GM12872 (cell line): ENCODE results near the gene CPLX3.

ENCODE experiments used
- TF ChIP-seq, protein P1 (sequence below): IDR thresholded peaks from 3 replicates; pipeline ENCODE4 v1.5.1; 2011; ENCODE audit warnings: low read depth, mild to moderate bottlenecking, low read length, moderate library complexity; ENCODE audit not compliant: insufficient read depth

The CPLX3 gene

DNA sequence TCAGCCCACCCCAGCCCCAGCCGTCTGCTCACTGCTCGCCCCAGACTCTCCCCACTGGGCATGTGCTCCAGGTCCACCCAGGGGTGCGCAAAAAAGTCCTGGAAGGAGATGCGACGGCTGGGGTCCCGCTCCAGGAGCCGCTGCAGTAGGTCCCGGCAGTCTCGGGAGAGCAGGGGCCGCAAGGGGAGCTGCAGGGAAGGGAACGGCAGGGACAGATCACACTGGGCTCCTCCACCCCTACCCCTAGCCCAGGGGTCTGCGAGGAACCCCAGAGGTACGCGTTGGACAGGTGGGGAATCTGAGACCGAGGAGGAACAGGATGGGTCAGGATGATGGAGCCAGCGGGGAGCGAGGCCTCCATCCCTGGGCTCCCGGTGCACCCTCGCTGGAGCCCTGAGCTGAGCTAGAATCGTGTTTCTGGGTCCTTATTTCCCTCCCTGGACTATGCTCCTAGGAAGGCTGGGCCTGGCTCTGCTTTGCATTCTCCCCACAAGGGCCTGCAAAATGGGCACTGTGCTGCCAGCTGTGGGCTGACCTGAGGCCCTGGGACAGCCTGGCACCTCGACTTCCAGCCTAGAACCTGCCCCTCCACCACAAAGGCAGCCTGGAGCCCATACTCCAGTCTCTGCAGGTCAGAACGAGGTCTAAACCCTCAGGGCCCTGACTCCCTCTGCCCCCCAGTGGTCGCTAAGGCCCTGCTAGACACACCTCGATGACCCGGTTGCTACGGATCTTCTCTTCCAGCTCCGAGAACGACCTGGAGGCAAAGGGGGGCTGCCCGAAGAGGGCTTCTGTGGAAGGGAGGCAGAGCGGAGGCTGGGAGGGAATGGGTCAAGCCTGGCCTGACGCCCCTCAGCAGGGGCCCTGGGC is 13.3 kb downstream of the CPLX3 start:
- TF ChIP-seq, protein P1, sequence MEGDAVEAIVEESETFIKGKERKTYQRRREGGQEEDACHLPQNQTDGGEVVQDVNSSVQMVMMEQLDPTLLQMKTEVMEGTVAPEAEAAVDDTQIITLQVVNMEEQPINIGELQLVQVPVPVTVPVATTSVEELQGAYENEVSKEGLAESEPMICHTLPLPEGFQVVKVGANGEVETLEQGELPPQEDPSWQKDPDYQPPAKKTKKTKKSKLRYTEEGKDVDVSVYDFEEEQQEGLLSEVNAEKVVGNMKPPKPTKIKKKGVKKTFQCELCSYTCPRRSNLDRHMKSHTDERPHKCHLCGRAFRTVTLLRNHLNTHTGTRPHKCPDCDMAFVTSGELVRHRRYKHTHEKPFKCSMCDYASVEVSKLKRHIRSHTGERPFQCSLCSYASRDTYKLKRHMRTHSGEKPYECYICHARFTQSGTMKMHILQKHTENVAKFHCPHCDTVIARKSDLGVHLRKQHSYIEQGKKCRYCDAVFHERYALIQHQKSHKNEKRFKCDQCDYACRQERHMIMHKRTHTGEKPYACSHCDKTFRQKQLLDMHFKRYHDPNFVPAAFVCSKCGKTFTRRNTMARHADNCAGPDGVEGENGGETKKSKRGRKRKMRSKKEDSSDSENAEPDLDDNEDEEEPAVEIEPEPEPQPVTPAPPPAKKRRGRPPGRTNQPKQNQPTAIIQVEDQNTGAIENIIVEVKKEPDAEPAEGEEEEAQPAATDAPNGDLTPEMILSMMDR: peak; percentile 42

DNA sequence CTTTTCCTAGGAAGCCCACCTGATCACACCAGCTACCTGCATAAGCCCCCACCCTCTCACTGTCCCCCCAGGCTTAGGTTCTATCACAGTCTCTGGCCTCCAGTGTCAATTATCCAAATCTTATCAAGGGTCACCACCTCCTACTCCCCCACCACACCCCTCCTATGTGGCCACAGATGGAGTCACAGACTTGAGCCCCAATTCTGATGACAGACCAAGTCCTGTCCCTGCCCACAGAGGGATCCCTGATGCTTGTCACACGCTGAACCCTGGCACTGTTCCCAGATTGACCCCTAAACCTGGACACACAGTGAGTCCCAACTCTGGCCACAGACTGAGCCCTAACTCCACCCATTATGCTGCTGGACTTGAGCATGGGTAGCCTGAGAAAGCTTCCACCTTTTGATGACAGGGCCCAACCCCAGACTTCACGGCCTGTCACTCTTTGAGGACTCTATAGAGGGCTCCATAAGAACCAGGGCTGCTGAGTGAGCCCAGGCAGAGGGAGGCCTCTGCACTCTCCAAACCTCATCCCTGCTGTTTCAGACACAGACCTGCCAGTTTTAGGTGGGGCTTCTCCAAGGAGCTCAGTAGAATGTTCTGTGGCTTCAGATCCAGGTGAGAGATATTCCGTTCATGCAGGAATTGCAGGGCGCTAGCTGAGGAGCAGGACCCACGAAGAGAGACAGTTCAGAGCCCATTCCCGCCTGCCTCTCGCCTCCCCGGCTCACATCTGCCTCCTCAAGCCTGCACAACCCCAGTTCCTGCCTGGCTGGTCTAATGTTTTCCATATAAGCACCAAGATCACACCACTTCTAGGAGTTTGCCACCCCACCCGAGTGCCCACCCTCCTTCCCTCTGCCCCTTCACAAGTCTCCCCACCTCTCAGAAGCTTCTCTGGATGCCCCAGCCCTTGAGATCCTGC is 14.7 kb downstream of the CPLX3 start:
- TF ChIP-seq, protein P1: no peak

DNA sequence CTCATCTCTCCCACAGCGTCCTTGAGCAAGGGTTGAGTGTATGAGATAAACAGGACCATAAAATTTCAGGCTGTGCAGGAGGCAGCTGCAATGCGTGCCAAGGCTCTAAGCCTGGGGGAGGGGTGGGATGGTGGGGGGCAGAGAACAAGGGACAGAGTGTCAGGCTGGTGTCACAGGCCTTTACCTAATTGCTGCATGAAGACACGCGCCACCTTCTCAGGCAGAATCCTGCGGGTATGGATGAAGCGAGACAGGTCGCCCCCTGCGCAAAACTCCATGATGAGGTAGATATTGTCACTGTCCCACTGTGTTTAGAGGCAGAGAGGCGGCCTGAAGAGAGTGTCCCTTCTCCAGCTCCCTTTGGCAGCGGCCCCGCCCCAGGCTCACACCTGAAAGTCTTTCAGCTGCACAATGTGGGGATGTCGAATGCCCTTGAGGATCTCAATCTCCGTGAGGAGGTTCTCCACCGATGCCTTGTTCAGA is 15.5 kb downstream of the CPLX3 start:
- TF ChIP-seq, protein P1: no peak

DNA sequence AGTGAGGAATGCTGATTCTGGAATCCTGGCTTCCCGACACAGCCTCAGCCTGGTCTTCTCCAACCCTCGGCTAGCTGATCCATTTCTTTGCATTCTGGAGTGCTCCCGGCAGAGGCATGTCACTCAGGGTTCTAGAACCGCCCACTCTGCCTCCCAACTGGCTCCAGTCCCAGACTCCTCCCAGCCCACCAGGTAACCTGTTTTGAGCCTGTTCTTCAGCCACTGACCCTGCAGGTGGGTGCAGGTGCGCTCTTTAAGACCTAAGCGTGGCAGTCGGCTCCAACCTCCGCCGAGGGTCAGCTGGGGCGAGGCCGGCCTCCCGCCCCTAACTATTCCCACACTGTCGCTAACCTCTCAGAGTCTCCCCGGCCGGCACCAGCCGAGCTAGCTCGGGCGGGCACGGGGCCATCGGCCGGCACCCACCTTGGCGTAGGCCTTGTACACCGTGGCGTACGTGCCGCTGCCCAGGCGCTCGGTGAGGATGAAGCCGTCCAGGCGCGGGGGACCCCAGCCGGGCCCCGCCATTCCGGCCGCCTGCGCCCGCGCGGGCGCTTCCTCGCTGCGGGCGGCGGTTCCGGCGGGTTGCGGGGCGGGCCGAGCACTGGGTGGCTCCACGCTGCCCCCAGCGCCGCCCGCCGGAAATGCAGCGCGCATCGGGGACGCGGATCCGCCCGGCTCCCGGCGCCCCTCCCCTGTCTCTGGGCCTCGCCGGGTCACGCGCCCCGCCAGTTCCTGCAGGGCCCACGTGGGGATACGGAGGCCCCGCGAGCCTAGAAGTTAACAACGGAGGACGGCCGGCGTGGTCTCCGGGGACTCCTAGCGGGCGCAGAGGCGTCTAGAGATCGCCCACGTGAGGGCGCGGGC is 16.4 kb downstream of the CPLX3 start, which contains the start of gene ULK3:
ULK3 (minus strand) TSS at position 576 of the 864 bp plus-strand sequence; CDS start at position 525, 51 bp downstream.
- TF ChIP-seq, protein P1: peak; percentile 50

DNA sequence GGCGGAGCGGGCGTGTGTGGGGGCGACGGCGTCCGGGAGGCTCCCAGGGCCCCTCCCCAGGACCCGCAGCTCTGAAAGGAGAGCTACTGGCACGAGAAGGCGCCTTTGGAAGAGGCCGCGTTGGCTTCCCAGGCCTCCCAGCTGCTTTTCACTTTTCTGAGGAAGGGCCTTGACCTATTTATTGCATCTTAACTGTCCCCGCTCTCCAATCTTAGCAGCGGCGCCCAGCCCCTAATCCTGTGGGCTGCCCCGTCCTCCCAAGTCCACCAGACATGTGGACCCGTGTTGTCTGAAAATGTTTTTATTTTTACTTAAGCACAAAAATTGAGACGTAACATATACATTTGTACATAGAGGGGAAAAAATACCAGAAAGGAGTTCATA is 17.0 kb downstream of the CPLX3 start:
- TF ChIP-seq, protein P1: no peak

DNA sequence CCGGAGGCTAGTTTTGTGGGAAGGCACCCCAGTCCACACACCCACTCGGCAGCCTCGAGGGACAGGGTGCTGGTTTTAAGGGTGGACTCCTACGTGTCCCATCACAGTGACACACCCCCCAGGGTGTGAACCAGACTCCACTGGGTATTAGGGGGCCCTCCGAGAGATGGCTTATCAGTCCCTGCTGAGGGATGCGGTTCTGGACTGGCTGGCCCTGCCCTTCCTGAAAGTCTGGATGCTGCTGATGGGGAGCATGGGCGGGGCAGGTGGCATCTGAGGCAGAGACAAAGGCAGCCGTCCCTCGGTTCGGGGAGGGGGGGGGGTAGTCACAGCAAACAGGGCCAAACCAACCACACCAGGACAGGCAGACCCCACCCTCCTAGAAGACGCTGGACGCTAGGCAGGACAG is 17.5 kb downstream of the CPLX3 start:
- TF ChIP-seq, protein P1: no peak
